Right lung (tissue), 5 donors: ENCODE results near the gene RCBTB2. TPM values are rescaled to one million over a fixed set of nuclear protein-coding genes. Genes with fewer than 3 reads are reported as not detected.

ENCODE experiments used
- DNase-seq, 2 donors: peaks; one replicate each; pipeline ENCODE4 v3.0.0-alpha.2; 2013
- polyA plus RNA-seq, 5 donors: library from polyadenylated mRNA; unstranded; fragments of 120-200 nt; gene quantifications; one replicate each; pipeline versions ENCODE4 v1.2.1 to v1.2.3, GENCODE V29; 2013; ENCODE audit warnings: inconsistent platforms in 1 of 5, low replicate concordance in 1 of 5; ENCODE audit not compliant: insufficient read length in 5 of 5, insufficient read depth in 1 of 5

RCBTB2 gene
- polyA plus RNA-seq, 5 donors, result 34.7 to 50.9 (median 40.9) TPM

- no peak for DNase-seq
These were observed 36.4 kb downstream of the RCBTB2 start for GRCh38 chr13:48496271-48497161.

DNA sequence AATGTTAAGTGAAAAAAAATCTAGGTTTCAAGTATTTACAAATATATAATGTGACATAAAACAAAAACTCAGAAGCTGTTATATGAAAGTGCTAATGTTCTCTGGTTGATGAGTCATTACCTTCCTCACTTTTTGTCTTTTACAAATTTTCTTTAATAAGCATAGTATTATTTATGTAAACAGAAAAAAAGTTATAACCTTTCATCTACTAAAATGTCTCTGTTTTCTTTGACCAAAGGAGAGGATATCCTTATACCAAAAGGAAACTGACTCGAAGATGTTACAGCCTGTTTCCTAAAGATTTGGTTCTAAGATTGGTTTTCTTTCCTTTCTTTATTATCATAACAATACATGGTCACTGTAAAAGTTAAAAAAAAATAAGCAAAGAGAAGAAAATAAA is 38.0 kb downstream of the RCBTB2 start:
- DNase-seq, result no peak

- no peak for DNase-seq
These were observed 39.0 kb downstream of the RCBTB2 start for GRCh38 chr13:48493851-48494250.

GRCh38 chr13:48493066-48493765 is 39.7 kb downstream of the RCBTB2 start:
- DNase-seq, result no peak

DNA sequence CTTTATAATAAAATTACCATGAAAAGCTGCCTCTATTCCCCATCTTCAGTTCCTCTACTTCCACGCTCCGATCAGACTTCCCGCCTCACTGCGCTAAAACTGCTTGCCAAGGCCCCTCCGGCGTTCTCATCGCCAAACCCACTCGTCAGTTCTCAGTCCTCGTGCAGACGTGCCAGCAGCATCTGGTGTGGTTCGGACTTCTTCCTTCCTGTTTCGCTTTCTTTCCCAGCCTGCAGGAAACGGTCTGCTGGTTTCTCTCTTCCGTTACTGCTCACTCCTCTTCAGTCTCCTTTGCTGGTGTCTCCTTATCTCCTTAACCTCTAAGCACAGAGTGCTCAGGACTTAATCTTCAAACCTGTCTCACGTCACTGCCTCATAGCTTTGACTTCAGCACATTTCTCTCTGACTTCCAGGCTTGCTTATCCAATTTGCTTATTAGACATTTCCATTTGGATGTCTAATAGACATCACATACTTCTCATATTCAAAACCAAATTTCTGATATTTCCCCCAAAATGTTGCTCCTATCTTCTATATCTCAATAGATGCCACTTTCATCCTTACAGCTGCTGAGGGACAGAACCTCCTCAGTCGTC is 40.3 kb downstream of the RCBTB2 start:
- DNase-seq, result peak; percentile 39 to 40

DNA sequence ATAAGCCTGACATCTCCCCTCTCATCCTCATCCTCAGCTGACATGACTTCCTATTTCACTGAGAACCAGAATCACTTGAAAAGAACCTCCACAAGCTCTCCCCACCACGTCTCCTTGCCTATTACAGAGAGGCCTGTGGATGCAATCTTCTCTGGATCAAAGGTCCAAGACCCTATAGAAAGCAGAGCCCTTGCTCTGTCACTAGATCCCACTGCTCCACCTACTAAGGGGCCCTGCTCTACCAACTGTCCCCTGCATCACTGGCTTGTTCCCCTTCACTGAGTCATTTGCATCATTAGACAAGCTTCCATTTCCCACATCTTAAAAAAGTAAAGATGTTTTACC is 40.8 kb downstream of the RCBTB2 start:
- no peak for DNase-seq

GRCh38 chr13:48491423-48492095 is 41.3 kb downstream of the RCBTB2 start:
- no peak for DNase-seq

DNA sequence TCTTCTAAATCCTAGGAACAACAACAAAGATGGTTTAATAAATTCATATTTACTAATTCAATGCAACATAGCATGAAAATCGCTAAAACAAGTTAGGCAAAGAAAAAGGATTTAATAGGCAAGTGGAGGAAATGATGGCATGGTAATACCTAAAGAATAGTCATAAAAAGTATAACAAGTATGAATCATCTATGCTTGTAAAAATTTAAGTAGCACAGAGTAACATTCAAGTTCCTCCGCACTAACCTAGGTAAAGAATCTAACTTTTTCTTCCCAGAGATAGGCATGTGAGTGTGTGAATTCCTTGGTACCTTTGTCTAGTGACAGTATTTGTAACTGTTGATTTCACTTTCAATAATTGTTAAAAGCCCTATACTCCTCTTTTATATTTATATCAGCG is 42.6 kb downstream of the RCBTB2 start:
- DNase-seq, result no peak

DNA sequence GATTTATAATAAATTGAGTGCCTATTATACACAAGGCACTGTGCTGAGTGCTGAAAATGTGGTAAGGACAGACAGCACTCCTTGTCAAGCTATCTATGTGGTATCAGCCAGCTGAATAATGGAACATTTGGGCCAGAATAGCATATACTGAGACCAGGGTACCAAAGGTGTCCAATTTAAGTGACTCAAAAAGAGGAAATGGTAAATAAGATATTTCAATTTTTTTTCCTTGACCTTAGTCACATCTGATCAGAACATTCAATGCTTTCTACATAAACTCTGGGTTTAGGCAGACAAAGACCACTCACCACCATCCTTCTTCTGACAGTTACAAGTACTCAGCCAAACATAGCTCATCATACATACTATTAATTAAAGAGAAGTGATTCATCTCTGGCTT is 43.2 kb downstream of the RCBTB2 start:
- DNase-seq, result no peak

- DNase-seq, result no peak
These were observed 43.9 kb downstream of the RCBTB2 start for GRCh38 chr13:48488995-48489394.

- DNase-seq, result no peak
These were observed 44.9 kb downstream of the RCBTB2 start for GRCh38 chr13:48487968-48488367.

DNA sequence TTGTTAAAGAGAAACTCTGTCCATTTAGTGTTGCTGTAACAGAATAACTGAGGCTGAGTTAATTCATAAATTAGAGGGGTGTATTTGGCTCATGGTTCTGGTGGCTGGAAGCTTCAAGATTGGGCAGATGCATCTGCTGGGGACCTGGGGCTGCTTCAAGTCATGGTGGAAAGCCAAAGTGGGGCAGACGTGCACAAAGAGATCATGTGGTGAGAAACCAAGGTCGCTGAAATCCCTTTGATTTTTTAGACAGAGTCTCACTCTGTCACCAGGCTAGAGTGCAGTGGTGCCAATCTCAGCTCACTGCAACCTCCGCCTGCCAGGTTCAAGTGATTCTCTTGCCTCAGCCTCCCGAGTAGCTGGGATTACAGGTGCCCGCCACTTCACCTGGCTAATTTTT is 46.0 kb downstream of the RCBTB2 start:
- DNase-seq, result no peak

- no peak for DNase-seq
These were observed 46.5 kb downstream of the RCBTB2 start for GRCh38 chr13:48486362-48486761.

DNA sequence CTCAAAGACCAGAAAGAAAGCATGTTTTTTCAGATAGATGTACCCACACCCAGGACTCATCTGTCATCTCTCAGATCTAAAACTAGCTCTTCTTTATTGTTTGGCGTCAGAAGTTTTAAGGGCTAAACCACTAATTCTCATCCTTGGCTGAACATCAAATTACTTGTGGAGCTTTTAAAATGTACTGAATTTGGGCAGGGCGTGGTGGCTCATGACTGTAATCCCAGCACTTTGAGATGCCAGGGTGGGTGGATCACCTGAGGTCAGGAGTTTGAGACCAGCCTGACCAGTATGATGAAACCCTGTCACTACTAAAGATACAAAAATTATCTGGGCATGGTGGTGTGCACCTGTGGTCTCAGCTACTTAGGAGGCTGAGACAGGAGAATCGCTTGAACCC is 47.4 kb downstream of the RCBTB2 start:
- no peak for DNase-seq

- no peak for DNase-seq
These were observed 49.3 kb downstream of the RCBTB2 start for GRCh38 chr13:48483575-48483974.

DNA sequence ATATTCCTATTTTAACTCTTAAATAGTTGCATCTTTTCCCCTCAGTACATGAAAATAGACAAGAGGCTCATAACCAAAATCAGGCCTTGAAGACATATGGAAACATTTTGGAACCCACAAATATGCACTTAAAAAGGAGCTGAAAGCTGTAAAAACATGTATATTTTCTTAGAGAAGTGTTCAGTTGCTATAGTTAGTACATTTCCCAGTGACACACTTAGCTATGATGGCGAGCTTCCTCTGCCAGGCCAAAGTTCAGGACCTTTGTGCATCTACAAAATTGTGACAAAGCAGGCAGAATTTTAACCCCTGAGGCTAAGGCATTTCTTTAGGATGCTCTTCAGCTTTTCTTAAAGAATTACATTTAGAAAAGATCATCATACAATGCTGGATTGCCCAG is 54.5 kb downstream of the RCBTB2 start:
- no peak for DNase-seq

GRCh38 chr13:48477191-48477855 is 55.6 kb downstream of the RCBTB2 start:
- DNase-seq, result no peak

DNA sequence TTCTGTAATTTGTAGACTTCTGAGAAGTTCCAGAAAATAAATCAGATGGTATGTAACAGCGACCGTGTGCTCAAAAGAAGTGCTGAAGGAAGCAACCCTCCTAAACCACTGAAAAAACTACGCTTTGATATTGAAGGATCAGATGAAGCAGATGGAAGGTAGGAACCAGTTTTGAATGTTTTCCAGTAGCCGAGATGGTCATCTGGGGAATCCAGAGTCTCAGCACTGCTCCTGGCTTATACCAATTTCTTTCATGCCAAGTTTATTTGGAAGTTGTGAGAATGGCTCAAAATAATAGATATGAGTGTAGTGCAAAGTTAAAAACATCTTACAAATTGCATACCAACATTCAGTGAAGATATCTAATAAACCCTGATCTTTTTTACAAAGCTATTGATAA is 56.2 kb downstream of the RCBTB2 start:
- DNase-seq, result no peak

DNA sequence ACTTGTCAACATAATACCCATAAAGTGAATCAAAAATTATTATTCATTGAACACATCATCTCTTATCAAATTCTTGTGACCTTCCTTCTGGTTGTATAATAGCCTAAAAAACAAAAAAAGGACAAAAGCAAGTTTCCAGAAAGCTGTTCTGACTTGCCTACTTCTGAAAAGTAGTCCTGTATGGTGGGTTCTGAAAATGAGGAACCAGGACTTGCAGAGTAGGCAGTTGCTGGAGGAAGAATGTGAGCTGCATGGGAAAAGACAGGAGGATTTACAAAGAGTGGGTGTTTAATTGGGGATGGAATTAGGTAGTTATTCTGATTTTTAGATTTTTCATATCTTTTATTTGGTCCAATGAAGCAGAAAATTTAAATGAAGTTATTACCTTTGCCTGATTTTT is 56.7 kb downstream of the RCBTB2 start:
- DNase-seq, result no peak

- no peak for DNase-seq
These were observed 57.6 kb downstream of the RCBTB2 start for GRCh38 chr13:48475230-48475629.

DNA sequence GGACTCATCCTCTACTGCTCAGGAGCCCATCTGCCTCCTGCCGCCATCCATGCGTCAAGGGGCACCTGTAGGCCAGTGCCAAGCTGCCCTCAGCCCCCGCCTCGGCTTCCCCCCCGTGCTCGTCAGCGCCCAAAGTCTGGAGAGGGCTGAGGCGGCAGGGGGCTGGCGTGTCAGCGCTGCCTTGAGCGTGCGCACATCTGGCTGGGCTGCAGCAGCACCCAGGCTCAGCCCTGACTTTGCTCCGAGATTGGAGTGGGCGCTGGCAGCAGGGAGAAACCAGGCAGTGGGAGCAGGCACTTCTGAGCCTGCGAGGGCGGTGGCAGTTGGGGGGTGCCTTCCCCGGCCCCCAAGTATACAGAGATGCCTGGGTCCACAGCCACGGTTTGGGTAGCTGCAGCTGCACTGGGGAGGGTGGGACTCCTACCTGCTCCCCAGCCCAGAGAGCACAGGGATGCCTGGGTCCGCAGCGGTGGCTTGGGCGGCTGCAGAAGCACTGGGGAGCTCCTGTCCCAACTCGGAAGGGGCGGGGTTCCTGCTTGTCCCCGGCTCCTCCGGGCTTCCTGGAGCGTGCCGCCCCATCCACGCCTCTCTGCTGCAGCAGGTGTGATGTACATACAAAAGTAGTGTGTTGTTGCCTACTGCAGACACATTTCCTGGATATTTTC is 75.2 kb downstream of the RCBTB2 start:
- no peak for DNase-seq
